SH-SY5Y (cell line): Measurements from ENCODE around the gene PCNP.

Source experiments
- GATA2 ChIP-seq: IDR thresholded peaks from 2 replicates; pipeline ENCODE4 v1.6.1; 2011; ENCODE audit warnings: mild to moderate bottlenecking, low read depth, low read length
- GATA3 ChIP-seq: IDR thresholded peaks from 2 replicates; pipeline ENCODE4 v1.6.1; 2011; ENCODE audit warnings: low read depth, mild to moderate bottlenecking, low read length, moderate library complexity

- TF ChIP-seq GATA2 (no peak), GATA3 (no peak)
Measured at GRCh38 chr3:101639280-101639963, 65.4 kb downstream of the PCNP start.
